ENCODE results near the gene CYP4F3.

GRCh38 chr19:15696654-15697194, 56.0 kb downstream of the CYP4F3 start:
- TF ChIP-seq CEBPB (IDR thresholded peaks at IDR 0.05) (no peak), ZBTB7A (IDR thresholded peaks at IDR 0.05; ENCODE audit: low read depth) (no peak)

Measured in Ishikawa (cell line).